Activated T-helper 2 cell treated with anti-CD3 and anti-CD28 coated beads, Interferon-gamma antibody, Interleukin-2, Interleukin-4, amounts not matched to agents 10 μg/mL and 5 μg/mL and 100 μg/mL, durations not matched to agents 14 hours and 24 hours and 36 hours (primary cell): Measurements from ENCODE around the gene CDH4. TPM values are rescaled to one million over a fixed set of nuclear protein-coding genes. Genes with fewer than 3 reads are reported as not detected.

ENCODE experiments used
- DNase-seq: peaks from one replicate; pipeline ENCODE4 v3.0.0; 2021; ENCODE audit warnings: low spot score
- H3K27ac Mint-ChIP-seq: one replicate; pipeline ENCODE4 v1.8.0; 2021; ENCODE audit warnings: mixed read lengths
- H3K27me3 Mint-ChIP-seq: one replicate; pipeline ENCODE4 v1.8.0; 2021; ENCODE audit warnings: low read depth, mixed read lengths
- H3K36me3 Mint-ChIP-seq: one replicate; pipeline ENCODE4 v1.8.0; 2021; ENCODE audit warnings: low read depth, mixed read lengths
- H3K4me1 Mint-ChIP-seq: one replicate; pipeline ENCODE4 v1.8.0; 2021; ENCODE audit warnings: low read depth, mixed read lengths
- H3K4me3 Mint-ChIP-seq: one replicate; pipeline ENCODE4 v1.8.0; 2021; ENCODE audit warnings: low read depth, mild to moderate bottlenecking, moderate library complexity, mixed read lengths
- H3K9me3 Mint-ChIP-seq: one replicate; pipeline ENCODE4 v1.8.0; 2021; ENCODE audit warnings: mixed read lengths
- intact Hi-C: fragments of 100-400 bp; cut with micrococcal nuclease; formaldehyde crosslinking; loops from one replicate; pipeline ENCODE4 v1.15.1; 2023
- total RNA-seq: library from RNA; stranded (reverse); gene quantifications from 2 replicates; pipeline ENCODE4 v1.2.3, GENCODE V29; 2022

CDH4 gene
- total RNA-seq, 1 donor from 2014 or later = not detected

GRCh38 chr20:61593516-61593915 is 341.5 kb downstream of the CDH4 start:
- no peaks in the 10 kb centered on the region for H3K27me3 Mint-ChIP-seq
- peaks cover 21% of the 10 kb centered on the region for H3K9me3 Mint-ChIP-seq
- no peak for DNase-seq
- H3K36me3 Mint-ChIP-seq = no peaks in the 10 kb centered on the region
- H3K4me1 Mint-ChIP-seq = no peaks in the 10 kb centered on the region
- intact Hi-C loops = no loop called here
- no peak overlapping the region for H3K27ac Mint-ChIP-seq
- H3K4me3 Mint-ChIP-seq = no peak overlapping the region

- intact Hi-C loops = no loop called here
- no peak for DNase-seq
- Mint-ChIP-seq H3K36me3 (no peaks in the 10 kb centered on the region), H3K4me3 (no peak overlapping the region), H3K27ac (no peak overlapping the region), H3K27me3 (no peaks in the 10 kb centered on the region), H3K4me1 (no peaks in the 10 kb centered on the region), H3K9me3 (peaks cover 21% of the 10 kb centered on the region)
Measured at GRCh38 chr20:61594198-61594597, 342.1 kb downstream of the CDH4 start.

GRCh38 chr20:61595216-61595615 is 343.2 kb downstream of the CDH4 start:
- Mint-ChIP-seq H3K36me3 (no peaks in the 10 kb centered on the region), H3K27me3 (no peaks in the 10 kb centered on the region), H3K9me3 (peaks cover 21% of the 10 kb centered on the region), H3K27ac (no peak overlapping the region), H3K4me1 (no peaks in the 10 kb centered on the region), H3K4me3 (no peak overlapping the region)
- no peak for DNase-seq
- intact Hi-C loops = no loop called here

- no peaks in the 10 kb centered on the region for H3K36me3 Mint-ChIP-seq
- H3K9me3 Mint-ChIP-seq = peaks cover 17% of the 10 kb centered on the region
- intact Hi-C loops = no loop called here
- DNase-seq = no peak
- H3K4me3 Mint-ChIP-seq = no peak overlapping the region
- no peaks in the 10 kb centered on the region for H3K27me3 Mint-ChIP-seq
- H3K27ac Mint-ChIP-seq = no peak overlapping the region
- H3K4me1 Mint-ChIP-seq = no peaks in the 10 kb centered on the region
Measured at GRCh38 chr20:61596687-61597330, 344.7 kb downstream of the CDH4 start.

DNA sequence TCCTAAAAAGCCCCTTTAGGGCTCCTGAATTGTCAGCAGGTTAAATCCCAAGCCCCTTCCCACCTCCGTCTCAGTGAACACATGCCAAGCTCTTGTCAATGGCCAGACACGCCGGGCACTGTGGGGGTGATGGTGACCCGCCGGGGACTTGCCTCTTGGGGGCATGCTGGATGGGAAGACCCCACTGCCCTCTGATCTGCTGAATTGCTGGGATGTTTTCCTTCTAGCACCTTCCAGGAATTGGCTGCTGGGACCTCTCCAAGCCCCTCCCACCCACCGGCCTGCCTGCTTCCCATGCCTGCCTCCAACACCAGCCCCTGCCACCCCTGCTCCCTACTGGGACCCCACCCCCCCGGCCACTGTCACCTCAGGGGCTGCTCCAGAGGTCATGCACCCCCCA is 345.9 kb downstream of the CDH4 start:
- Mint-ChIP-seq H3K9me3 (peaks cover 12% of the 10 kb centered on the region), H3K27me3 (no peaks in the 10 kb centered on the region), H3K4me1 (no peaks in the 10 kb centered on the region), H3K27ac (no peak overlapping the region), H3K36me3 (no peaks in the 10 kb centered on the region), H3K4me3 (no peak overlapping the region)
- intact Hi-C loops = no loop called here
- no peak for DNase-seq

- no peaks in the 10 kb centered on the region for H3K36me3 Mint-ChIP-seq
- no peak overlapping the region for H3K4me3 Mint-ChIP-seq
- no peak overlapping the region for H3K27ac Mint-ChIP-seq
- no peak for DNase-seq
- intact Hi-C loops = no loop called here
- no peaks in the 10 kb centered on the region for H3K27me3 Mint-ChIP-seq
- peaks cover 10% of the 10 kb centered on the region for H3K9me3 Mint-ChIP-seq
- H3K4me1 Mint-ChIP-seq = no peaks in the 10 kb centered on the region
Measured at GRCh38 chr20:61598586-61598985, 346.5 kb downstream of the CDH4 start.

GRCh38 chr20:61599061-61599531 is 347.0 kb downstream of the CDH4 start:
- intact Hi-C loops = no loop called here
- Mint-ChIP-seq H3K9me3 (peaks cover 10% of the 10 kb centered on the region), H3K36me3 (no peaks in the 10 kb centered on the region), H3K27ac (no peak overlapping the region), H3K4me3 (no peak overlapping the region), H3K27me3 (no peaks in the 10 kb centered on the region), H3K4me1 (no peaks in the 10 kb centered on the region)
- DNase-seq = no peak

GRCh38 chr20:61599541-61599992 is 347.5 kb downstream of the CDH4 start:
- H3K9me3 Mint-ChIP-seq = peaks cover 11% of the 10 kb centered on the region
- no peak for DNase-seq
- no peaks in the 10 kb centered on the region for H3K27me3 Mint-ChIP-seq
- no peak overlapping the region for H3K27ac Mint-ChIP-seq
- no peaks in the 10 kb centered on the region for H3K36me3 Mint-ChIP-seq
- no peaks in the 10 kb centered on the region for H3K4me1 Mint-ChIP-seq
- intact Hi-C loops = no loop called here
- no peak overlapping the region for H3K4me3 Mint-ChIP-seq

GRCh38 chr20:61600016-61600415 is 348.0 kb downstream of the CDH4 start:
- intact Hi-C loops = no loop called here
- Mint-ChIP-seq H3K4me1 (no peaks in the 10 kb centered on the region), H3K27me3 (no peaks in the 10 kb centered on the region), H3K36me3 (no peaks in the 10 kb centered on the region), H3K4me3 (no peak overlapping the region), H3K9me3 (peaks cover 13% of the 10 kb centered on the region), H3K27ac (no peak overlapping the region)
- no peak for DNase-seq

GRCh38 chr20:61601361-61601760 is 349.3 kb downstream of the CDH4 start:
- Mint-ChIP-seq H3K36me3 (no peaks in the 10 kb centered on the region), H3K4me1 (no peaks in the 10 kb centered on the region), H3K9me3 (peaks cover 15% of the 10 kb centered on the region), H3K4me3 (no peak overlapping the region), H3K27me3 (no peaks in the 10 kb centered on the region), H3K27ac (no peak overlapping the region)
- no peak for DNase-seq
- intact Hi-C loops = no loop called here

- Mint-ChIP-seq H3K27me3 (no peaks in the 10 kb centered on the region), H3K9me3 (peaks cover 15% of the 10 kb centered on the region), H3K36me3 (no peaks in the 10 kb centered on the region), H3K27ac (no peak overlapping the region), H3K4me3 (no peak overlapping the region), H3K4me1 (no peaks in the 10 kb centered on the region)
- DNase-seq = no peak
- intact Hi-C loops = no loop called here
Measured at GRCh38 chr20:61601853-61602252, 349.8 kb downstream of the CDH4 start.

- no peak for DNase-seq
- H3K4me3 Mint-ChIP-seq = no peak overlapping the region
- no peaks in the 10 kb centered on the region for H3K4me1 Mint-ChIP-seq
- no peaks in the 10 kb centered on the region for H3K27me3 Mint-ChIP-seq
- peaks cover 15% of the 10 kb centered on the region for H3K9me3 Mint-ChIP-seq
- intact Hi-C loops = no loop called here
- no peaks in the 10 kb centered on the region for H3K36me3 Mint-ChIP-seq
- H3K27ac Mint-ChIP-seq = no peak overlapping the region
Measured at GRCh38 chr20:61603715-61604114, 351.7 kb downstream of the CDH4 start.

- intact Hi-C loops = no loop called here
Measured at GRCh38 chr20:61604549-61604948, 352.5 kb downstream of the CDH4 start.

DNA sequence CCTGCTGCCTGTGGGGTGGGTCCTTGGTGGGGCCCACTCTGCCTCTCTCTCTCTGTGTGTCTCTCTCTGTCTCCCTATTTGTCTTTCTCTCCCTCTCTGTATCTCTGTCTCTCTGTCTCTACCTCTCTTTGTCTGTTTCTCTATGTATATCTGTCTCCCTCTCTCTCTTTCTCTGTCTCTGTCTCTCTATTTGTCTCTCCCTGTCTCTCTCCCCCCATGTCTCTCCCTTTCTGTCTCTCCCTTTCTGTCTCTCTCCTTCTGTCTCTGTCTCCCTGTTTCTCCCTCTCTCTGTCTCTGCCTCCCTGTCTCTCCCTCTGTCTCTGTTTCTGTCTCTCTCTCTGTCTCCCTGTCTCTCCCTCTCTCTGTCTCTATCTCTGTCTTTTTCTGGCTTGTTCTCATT is 353.2 kb downstream of the CDH4 start:
- DNase-seq = no peak
- intact Hi-C loops = no loop called here
- Mint-ChIP-seq H3K36me3 (no peaks in the 10 kb centered on the region), H3K4me3 (no peak overlapping the region), H3K4me1 (no peaks in the 10 kb centered on the region), H3K27ac (no peak overlapping the region), H3K27me3 (no peaks in the 10 kb centered on the region), H3K9me3 (peaks cover 25% of the 10 kb centered on the region)

More at GRCh38 chr20:61604549-61604948, 352.5 kb downstream of the CDH4 start:
- H3K4me1 Mint-ChIP-seq = no peaks in the 10 kb centered on the region
- H3K27ac Mint-ChIP-seq = no peak overlapping the region
- DNase-seq = no peak
- H3K36me3 Mint-ChIP-seq = no peaks in the 10 kb centered on the region
- H3K4me3 Mint-ChIP-seq = no peak overlapping the region
- peaks cover 18% of the 10 kb centered on the region for H3K9me3 Mint-ChIP-seq
- no peaks in the 10 kb centered on the region for H3K27me3 Mint-ChIP-seq
